22Rv1 (cell line): ENCODE measurements around the gene C4A.
"Not testable (repeated sequence)": the region's sequence is repeated elsewhere in the genome, so short reads cannot be mapped to it uniquely, and the experiment has no call there.

Experiments
- CTCF ChIP-seq: fragments of 450-650 bp; IDR thresholded peaks from 2 replicates; pipeline ENCODE4 v1.5.1; 2017; ENCODE audit warnings: mild to moderate bottlenecking
- ZFX ChIP-seq: fragments of 450-650 bp; IDR thresholded peaks from 2 replicates; pipeline ENCODE4 v1.6.1; 2017; ENCODE audit warnings: antibody characterized with exemption, borderline replicate concordance

- TF ChIP-seq CTCF, ZFX: not testable (repeated sequence)
These were observed 58.6 kb downstream of the C4A start for GRCh38 chr6:32040299-32041049.
